GM12875 (cell line): Measurements from ENCODE around the gene HOXB4.

Experiments
- H3K4me3 ChIP-seq: one replicate; pipeline ENCODE4 v1.5.1; 2011; ENCODE audit warnings: low read depth, low read length, control low read depth
- CTCF ChIP-seq: IDR thresholded peaks from 2 replicates; pipeline ENCODE4 v1.5.1; 2011; ENCODE audit warnings: low read depth, mild to moderate bottlenecking, control low read depth, inconsistent platforms, low read length, moderate library complexity, borderline replicate concordance; ENCODE audit not compliant: insufficient read depth

Gene HOXB4

GRCh38 chr17:48549281-48549630 lies 28.9 kb downstream of the HOXB4 start:
- TF ChIP-seq CTCF, result no peak
- no peak overlapping the region for H3K4me3 ChIP-seq

- H3K4me3 ChIP-seq, result no peak overlapping the region
- no peak for TF ChIP-seq CTCF
These were observed 29.4 kb downstream of the HOXB4 start for GRCh38 chr17:48548523-48549280.

- H3K4me3 ChIP-seq, result no peak overlapping the region
- TF ChIP-seq CTCF, result no peak
These were observed 30.2 kb downstream of the HOXB4 start for GRCh38 chr17:48547808-48548522.

- no peak overlapping the region for H3K4me3 ChIP-seq
- TF ChIP-seq CTCF, result no peak
These were observed 31.0 kb downstream of the HOXB4 start for GRCh38 chr17:48546924-48547807.

- TF ChIP-seq CTCF, result no peak
- no peak overlapping the region for H3K4me3 ChIP-seq
These were observed 31.8 kb downstream of the HOXB4 start for GRCh38 chr17:48546137-48546923.

GRCh38 chr17:48545539-48545938 lies 32.6 kb downstream of the HOXB4 start:
- no peak overlapping the region for H3K4me3 ChIP-seq
- TF ChIP-seq CTCF, result no peak
